ENCODE results near the gene SELENON. TPM values are rescaled to one million over a fixed set of nuclear protein-coding genes. Genes with fewer than 3 reads are reported as not detected.

The SELENON gene
- polyA plus RNA-seq, 3 donors = 1.5 to 31.5 (median 3.5) TPM

- peaks cover 0 to 2% (median 0%) of the 10 kb centered on the region in 7 donors for H3K9me3 Mint-ChIP-seq
- H3K4me1 ChIP-seq (ENCODE audit: control insufficient read depth in 1 of 2, insufficient read depth in 2 of 2, low read length in 2 of 2) = no peaks in the 10 kb centered on the region
- no peaks in the 10 kb centered on the region for H4K20me1 ChIP-seq (ENCODE audit: insufficient read depth, low read length)
- 67% methylated on average over 6 of the region's 13 CpGs for WGBS (ENCODE audit: insufficient coverage)
- H3K27ac ChIP-seq (ENCODE audit: low read depth in 1 of 2, low read length in 2 of 2) = no peak overlapping the region
- TF ChIP-seq, protein P1, sequence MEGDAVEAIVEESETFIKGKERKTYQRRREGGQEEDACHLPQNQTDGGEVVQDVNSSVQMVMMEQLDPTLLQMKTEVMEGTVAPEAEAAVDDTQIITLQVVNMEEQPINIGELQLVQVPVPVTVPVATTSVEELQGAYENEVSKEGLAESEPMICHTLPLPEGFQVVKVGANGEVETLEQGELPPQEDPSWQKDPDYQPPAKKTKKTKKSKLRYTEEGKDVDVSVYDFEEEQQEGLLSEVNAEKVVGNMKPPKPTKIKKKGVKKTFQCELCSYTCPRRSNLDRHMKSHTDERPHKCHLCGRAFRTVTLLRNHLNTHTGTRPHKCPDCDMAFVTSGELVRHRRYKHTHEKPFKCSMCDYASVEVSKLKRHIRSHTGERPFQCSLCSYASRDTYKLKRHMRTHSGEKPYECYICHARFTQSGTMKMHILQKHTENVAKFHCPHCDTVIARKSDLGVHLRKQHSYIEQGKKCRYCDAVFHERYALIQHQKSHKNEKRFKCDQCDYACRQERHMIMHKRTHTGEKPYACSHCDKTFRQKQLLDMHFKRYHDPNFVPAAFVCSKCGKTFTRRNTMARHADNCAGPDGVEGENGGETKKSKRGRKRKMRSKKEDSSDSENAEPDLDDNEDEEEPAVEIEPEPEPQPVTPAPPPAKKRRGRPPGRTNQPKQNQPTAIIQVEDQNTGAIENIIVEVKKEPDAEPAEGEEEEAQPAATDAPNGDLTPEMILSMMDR (IDR thresholded peaks at IDR 0.05) = no peak
- no peak overlapping the region for H3K27ac Mint-ChIP-seq
- H2AFZ ChIP-seq (ENCODE audit: insufficient read depth, low read depth, low read length, poor library complexity, severe bottlenecking) = no peak overlapping the region
- H3K4me3 ChIP-seq (replicated peaks in 1 of 3; ENCODE audit: low read depth in 2 of 3, low read length in 3 of 3) = no peak overlapping the region
- H3K36me3 ChIP-seq (replicated peaks in 1 of 2; ENCODE audit: control insufficient read depth in 1 of 2, insufficient read depth in 2 of 2, low read length in 2 of 2) = peaks cover 14 to 19% of the 10 kb centered on the region in 2 donors
- no peak overlapping the region for H3K9ac ChIP-seq (ENCODE audit: insufficient read depth, low read length, poor library complexity, severe bottlenecking)
- H3K27me3 ChIP-seq (ENCODE audit: control insufficient read depth in 2 of 2, insufficient read depth in 2 of 2, low read length in 2 of 2) = no peaks in the 10 kb centered on the region
- peaks cover 3 to 25% (median 9%) of the 10 kb centered on the region in 3 donors for H3K27me3 Mint-ChIP-seq (ENCODE audit: low read depth in 3 of 3)
- peaks cover 25% of the 10 kb centered on the region for H3K4me1 Mint-ChIP-seq
- H3K79me2 ChIP-seq (ENCODE audit: insufficient read depth, low read length) = no peaks in the 10 kb centered on the region
- H3K9me3 ChIP-seq (replicated peaks in 1 of 2; ENCODE audit: control insufficient read depth in 1 of 2, insufficient read depth in 1 of 2, low read length in 2 of 2) = no peaks in the 10 kb centered on the region
- intact Hi-C loops (cut with micrococcal nuclease) = no loop called here
- H3K4me2 ChIP-seq (replicated peaks; ENCODE audit: extremely low read depth, low read length, poor library complexity, severe bottlenecking) = no peak overlapping the region
- no peak for DNase-seq
- H3K36me3 Mint-ChIP-seq = peaks cover 50 to 51% of the 10 kb centered on the region in 2 donors
- H3K4me3 Mint-ChIP-seq = no peak overlapping the region
These were observed 25.7 kb upstream of the SELENON start for GRCh38 chr1:25774206-25774803.

GRCh38 chr1:25774921-25775771, 24.8 kb upstream of the SELENON start:
- H4K20me1 ChIP-seq (ENCODE audit: insufficient read depth, low read length) = no peaks in the 10 kb centered on the region
- intact Hi-C loops (cut with micrococcal nuclease) = no loop called here
- TF ChIP-seq, protein P1 (IDR thresholded peaks at IDR 0.05) = no peak
- H3K79me2 ChIP-seq (ENCODE audit: insufficient read depth, low read length) = no peaks in the 10 kb centered on the region
- no peak overlapping the region for H3K4me3 Mint-ChIP-seq
- peaks cover 25% of the 10 kb centered on the region for H3K4me1 Mint-ChIP-seq
- H3K27me3 ChIP-seq (ENCODE audit: control insufficient read depth in 2 of 2, insufficient read depth in 2 of 2, low read length in 2 of 2) = no peaks in the 10 kb centered on the region
- no peak overlapping the region for H3K27ac Mint-ChIP-seq
- H3K9me3 Mint-ChIP-seq = peaks cover 0 to 2% (median 0%) of the 10 kb centered on the region in 7 donors
- H3K9ac ChIP-seq (ENCODE audit: insufficient read depth, low read length, poor library complexity, severe bottlenecking) = no peak overlapping the region
- no peak for DNase-seq
- WGBS (ENCODE audit: insufficient coverage) = 48% methylated on average over 15 of the region's 16 CpGs
- H3K4me1 ChIP-seq (ENCODE audit: control insufficient read depth in 1 of 2, insufficient read depth in 2 of 2, low read length in 2 of 2) = no peaks in the 10 kb centered on the region
- no peak overlapping the region for H2AFZ ChIP-seq (ENCODE audit: insufficient read depth, low read depth, low read length, poor library complexity, severe bottlenecking)
- H3K36me3 ChIP-seq (replicated peaks in 1 of 2; ENCODE audit: control insufficient read depth in 1 of 2, insufficient read depth in 2 of 2, low read length in 2 of 2) = peaks cover 14 to 19% of the 10 kb centered on the region in 2 donors
- H3K4me3 ChIP-seq (replicated peaks in 1 of 3; ENCODE audit: low read depth in 2 of 3, low read length in 3 of 3) = no peak overlapping the region
- no peak overlapping the region for H3K4me2 ChIP-seq (replicated peaks; ENCODE audit: extremely low read depth, low read length, poor library complexity, severe bottlenecking)
- H3K9me3 ChIP-seq (replicated peaks in 1 of 2; ENCODE audit: control insufficient read depth in 1 of 2, insufficient read depth in 1 of 2, low read length in 2 of 2) = no peaks in the 10 kb centered on the region
- no peak overlapping the region for H3K27ac ChIP-seq (ENCODE audit: low read depth in 1 of 2, low read length in 2 of 2)
- peaks cover 3 to 25% (median 9%) of the 10 kb centered on the region in 3 donors for H3K27me3 Mint-ChIP-seq (ENCODE audit: low read depth in 3 of 3)
- peaks cover 48 to 49% of the 10 kb centered on the region in 2 donors for H3K36me3 Mint-ChIP-seq
